ENCODE measurements around the gene HYAL4.

DNA sequence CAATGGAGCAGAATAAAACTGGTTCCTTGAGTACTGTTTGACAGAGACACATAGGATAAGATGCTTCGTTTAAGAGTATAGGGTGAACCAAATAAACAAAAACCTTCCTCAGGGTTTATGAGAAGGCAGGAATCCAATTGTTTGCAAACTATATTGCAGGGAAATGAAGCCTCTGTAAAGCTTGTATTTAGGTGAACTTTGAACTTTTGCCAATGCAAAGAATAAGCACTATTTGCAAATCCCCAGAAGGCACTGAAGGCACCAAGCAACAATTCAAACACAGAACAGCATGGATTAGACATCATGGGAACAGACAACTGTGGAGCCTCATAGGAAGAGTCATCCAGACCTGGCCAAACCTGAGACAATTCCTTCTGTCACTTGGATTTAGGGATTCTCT is 49.1 kb upstream of the HYAL4 start:
- TF ChIP-seq, protein P1, sequence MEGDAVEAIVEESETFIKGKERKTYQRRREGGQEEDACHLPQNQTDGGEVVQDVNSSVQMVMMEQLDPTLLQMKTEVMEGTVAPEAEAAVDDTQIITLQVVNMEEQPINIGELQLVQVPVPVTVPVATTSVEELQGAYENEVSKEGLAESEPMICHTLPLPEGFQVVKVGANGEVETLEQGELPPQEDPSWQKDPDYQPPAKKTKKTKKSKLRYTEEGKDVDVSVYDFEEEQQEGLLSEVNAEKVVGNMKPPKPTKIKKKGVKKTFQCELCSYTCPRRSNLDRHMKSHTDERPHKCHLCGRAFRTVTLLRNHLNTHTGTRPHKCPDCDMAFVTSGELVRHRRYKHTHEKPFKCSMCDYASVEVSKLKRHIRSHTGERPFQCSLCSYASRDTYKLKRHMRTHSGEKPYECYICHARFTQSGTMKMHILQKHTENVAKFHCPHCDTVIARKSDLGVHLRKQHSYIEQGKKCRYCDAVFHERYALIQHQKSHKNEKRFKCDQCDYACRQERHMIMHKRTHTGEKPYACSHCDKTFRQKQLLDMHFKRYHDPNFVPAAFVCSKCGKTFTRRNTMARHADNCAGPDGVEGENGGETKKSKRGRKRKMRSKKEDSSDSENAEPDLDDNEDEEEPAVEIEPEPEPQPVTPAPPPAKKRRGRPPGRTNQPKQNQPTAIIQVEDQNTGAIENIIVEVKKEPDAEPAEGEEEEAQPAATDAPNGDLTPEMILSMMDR (IDR thresholded peaks at IDR 0.05), result no peak
- TF ChIP-seq SIN3A (IDR thresholded peaks at IDR 0.05; ENCODE audit: borderline replicate concordance, insufficient read depth, low read depth, low read length), result no peak

Measured in Panc1 (cell line).